HUES6 (cell line): ENCODE data around the gene ERBIN.
"Not testable (repeated sequence)": the region's sequence is repeated elsewhere in the genome, so short reads cannot be mapped to it uniquely, and the experiment has no call there.

Experiments used
- H3K27ac ChIP-seq: 2 replicates; pipeline ENCODE4 v1.7.0; 2013; ENCODE audit warnings: low read depth, mild to moderate bottlenecking, low read length, inconsistent platforms
- H3K27me3 ChIP-seq: 2 replicates; pipeline ENCODE4 v1.6.1; 2013; ENCODE audit warnings: low read length; ENCODE audit not compliant: control insufficient read depth, insufficient read depth
- H3K36me3 ChIP-seq: 2 replicates; pipeline ENCODE4 v1.6.1; 2013; ENCODE audit warnings: low read length; ENCODE audit not compliant: control insufficient read depth, insufficient read depth
- H3K4me1 ChIP-seq: 2 replicates; pipeline ENCODE4 v1.6.1; 2013; ENCODE audit warnings: low read length; ENCODE audit not compliant: control insufficient read depth, insufficient read depth
- H3K4me3 ChIP-seq: 2 replicates; pipeline ENCODE4 v1.5.1; 2013; ENCODE audit warnings: low read depth, low read length
- H3K9ac ChIP-seq: one replicate; pipeline ENCODE4 v1.6.1; 2013; ENCODE audit warnings: mild to moderate bottlenecking, low read length
- H3K9me3 ChIP-seq: 2 replicates; pipeline ENCODE4 v1.6.1; 2013; ENCODE audit warnings: low read depth, low read length; ENCODE audit not compliant: control insufficient read depth, insufficient read depth

The ERBIN gene

DNA sequence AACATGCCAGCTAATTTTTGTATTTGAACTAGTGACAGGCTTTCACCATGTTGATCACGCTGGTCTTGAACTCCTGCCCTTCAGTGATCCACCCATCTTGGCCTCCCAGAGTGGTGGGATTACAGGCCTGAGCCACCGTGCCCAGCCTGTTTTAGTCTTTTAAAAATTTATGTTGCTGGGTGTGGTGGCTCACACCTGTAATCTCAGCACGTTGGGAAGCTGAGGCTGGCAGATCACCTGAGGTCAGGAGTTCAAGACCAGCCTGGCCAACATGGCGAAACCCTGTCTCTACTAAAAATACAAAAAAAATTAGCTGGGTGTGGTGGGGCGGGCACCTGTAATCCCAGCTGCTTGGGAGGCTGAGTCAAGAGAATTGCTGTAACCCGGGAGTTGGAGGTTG, 10.7 kb upstream of the ERBIN start:
- not testable (repeated sequence) for H3K9ac ChIP-seq, H3K9me3 ChIP-seq, H3K36me3 ChIP-seq, H3K4me1 ChIP-seq, H3K27ac ChIP-seq, H3K27me3 ChIP-seq, H3K4me3 ChIP-seq

DNA sequence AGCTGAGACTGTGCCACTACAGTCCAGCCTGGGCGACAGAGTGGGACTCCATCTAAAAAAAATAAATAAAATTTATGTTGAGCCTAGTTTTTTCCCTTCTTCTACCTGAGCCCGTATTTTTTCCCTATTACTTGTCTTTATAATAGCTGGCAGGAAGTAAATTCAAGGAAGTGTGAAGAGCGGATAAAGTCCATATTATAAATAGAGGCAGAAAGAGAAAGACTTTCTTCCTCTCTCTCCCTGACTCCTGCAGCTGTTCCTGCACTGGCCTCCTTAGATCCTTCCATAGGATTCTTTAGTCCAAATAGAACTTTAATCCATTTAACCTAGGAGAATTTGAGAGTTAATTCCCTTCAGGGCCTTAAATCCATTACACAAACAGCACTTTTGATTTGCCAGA, 10.3 kb upstream of the ERBIN start:
- Histone ChIP-seq H3K9me3 (no peaks in the 10 kb centered on the region), H3K9ac (no peak overlapping the region), H3K27me3 (no peaks in the 10 kb centered on the region), H3K4me3 (no peak overlapping the region), H3K4me1 (no peaks in the 10 kb centered on the region), H3K27ac (no peak overlapping the region), H3K36me3 (no peaks in the 10 kb centered on the region)

DNA sequence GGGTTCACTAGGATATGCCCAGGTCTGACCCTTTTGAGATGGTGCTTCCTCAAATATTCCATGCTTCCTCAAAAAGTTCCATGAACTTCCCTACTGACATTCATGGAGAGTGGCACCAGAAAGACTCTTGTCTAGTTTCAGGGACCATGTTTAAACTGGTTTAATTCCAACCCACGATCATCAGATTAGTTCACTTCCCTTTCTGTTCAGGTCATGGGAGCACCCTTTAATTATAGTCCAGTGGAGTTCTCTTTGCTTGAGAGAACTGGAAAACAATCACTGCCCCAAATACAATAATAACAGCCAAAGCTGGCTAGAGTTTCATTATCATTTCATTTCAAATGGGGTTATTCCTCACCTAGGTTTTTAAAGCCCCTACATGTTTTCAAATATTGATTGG, 9.7 kb upstream of the ERBIN start:
- H3K27ac ChIP-seq = no peak overlapping the region
- no peaks in the 10 kb centered on the region for H3K36me3 ChIP-seq
- H3K9me3 ChIP-seq = no peaks in the 10 kb centered on the region
- H3K27me3 ChIP-seq = no peaks in the 10 kb centered on the region
- H3K9ac ChIP-seq = no peak overlapping the region
- no peak overlapping the region for H3K4me3 ChIP-seq
- H3K4me1 ChIP-seq = no peaks in the 10 kb centered on the region

DNA sequence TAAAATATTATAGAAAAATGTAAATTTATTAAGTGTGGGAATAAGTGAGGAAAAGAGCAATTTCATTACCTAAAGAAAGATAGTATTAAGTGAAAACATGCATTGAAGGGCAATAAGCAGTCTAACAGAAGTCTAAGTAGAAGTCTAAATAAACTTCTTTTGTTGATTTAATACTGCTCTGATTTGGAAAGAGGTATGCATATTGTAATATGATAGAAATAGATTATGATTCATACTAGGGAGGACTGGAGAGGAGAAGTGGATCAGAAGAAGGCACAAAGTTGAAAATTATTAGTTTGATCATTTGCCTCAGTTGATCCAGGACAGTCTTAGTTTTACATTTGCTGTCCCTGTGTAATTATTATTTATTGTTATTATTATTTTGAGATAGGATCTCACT, 6.6 kb upstream of the ERBIN start:
- H3K4me1 ChIP-seq = no peaks in the 10 kb centered on the region
- no peaks in the 10 kb centered on the region for H3K9me3 ChIP-seq
- no peak overlapping the region for H3K27ac ChIP-seq
- no peak overlapping the region for H3K9ac ChIP-seq
- peaks cover 21% of the 10 kb centered on the region for H3K27me3 ChIP-seq
- no peaks in the 10 kb centered on the region for H3K36me3 ChIP-seq
- no peak overlapping the region for H3K4me3 ChIP-seq

DNA sequence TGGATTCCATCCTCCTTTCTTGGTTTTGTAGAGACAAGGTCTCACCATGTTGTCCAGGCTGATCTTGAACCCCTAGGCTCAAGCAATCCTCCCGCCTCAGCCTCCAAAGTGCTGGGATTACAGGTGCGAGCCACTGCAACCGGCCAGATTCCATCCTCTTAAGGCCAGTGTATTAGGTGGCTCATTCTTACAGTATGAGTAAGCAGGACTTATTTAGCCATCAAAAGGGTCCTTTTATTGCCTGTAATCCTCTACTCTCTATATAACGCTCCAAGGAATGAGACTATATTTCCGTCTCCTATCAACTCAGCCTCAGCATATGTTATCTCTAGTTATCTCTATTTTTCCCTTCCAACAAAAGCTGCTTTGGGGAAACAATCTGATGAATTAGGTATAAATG, 3.0 kb upstream of the ERBIN start:
- no peak overlapping the region for H3K4me3 ChIP-seq
- no peaks in the 10 kb centered on the region for H3K9me3 ChIP-seq
- H3K36me3 ChIP-seq = no peaks in the 10 kb centered on the region
- no peak overlapping the region for H3K9ac ChIP-seq
- H3K27ac ChIP-seq = no peak overlapping the region
- peaks cover 23% of the 10 kb centered on the region for H3K27me3 ChIP-seq
- H3K4me1 ChIP-seq = no peaks in the 10 kb centered on the region

DNA sequence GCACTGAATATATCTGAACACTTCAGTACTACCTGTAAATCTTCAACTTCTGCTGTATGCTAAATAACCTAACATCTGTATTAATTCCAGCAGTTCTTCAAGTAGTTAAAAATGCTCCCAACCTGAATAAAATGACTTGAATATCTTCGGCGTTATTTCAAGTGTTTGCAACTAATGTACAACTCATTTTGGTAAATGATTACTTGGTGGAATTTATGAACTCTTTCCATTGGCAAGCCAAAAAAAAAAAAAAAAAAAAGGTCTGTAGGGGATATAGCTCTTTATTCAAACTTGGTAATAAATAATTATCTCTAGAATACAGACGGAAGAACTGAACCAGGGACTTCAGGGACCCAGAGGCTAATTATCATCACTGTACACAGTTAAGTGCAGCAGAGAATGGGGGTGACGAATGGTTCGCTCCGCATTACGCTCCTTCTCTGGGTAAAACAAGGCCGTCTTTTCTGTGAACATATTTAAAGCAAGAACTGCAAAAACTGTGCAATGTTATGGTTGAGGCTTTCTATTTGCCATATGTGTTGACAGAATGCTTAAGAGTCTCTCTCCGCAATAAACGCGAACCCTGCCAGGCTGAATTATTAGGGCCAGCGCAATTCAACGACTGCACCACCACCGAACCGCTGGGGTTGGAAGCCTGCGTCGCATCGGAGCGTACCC, 1.9 kb upstream of the ERBIN start:
- H3K4me1 ChIP-seq = no peaks in the 10 kb centered on the region

DNA sequence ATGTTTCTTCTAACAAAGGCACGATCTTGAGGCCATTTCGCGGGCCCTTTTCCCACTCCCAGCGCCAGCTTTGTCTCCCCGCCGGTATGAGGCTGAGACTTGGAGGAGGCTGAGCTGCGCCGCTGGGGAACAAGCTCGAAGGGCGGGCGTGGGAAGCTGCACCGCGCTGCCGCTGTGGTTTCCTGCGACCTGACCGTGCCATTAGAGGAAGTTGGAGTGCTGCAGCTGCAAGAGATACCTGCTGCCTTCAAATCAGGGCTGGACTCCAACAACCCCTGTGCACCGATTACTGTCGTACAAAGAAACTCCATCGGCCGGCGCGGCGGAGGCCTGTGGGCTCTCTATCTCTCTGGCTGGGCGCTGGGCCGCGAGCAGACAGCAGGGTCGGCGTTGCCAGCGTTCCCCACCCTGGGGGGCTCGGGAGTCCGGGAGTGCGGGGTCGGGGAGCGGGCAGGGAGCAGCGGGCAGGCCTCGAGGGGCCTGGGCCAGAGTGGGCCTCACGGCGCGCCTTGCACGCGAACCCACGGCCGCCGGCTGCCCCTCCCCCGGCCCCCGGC, 1.3 kb upstream of the ERBIN start:
- Histone ChIP-seq H3K4me3 (peak overlapping the region; percentile 65), H3K27me3 (peaks cover 23% of the 10 kb centered on the region), H3K9ac (peak overlapping the region; percentile 86), H3K27ac (peak overlapping the region; percentile 11; the same call in 1 of the 2 replicates), H3K36me3 (0 out of 2 replicates have a peak, but pooled peaks cover 4% of the 10 kb centered on the region), H3K9me3 (no peaks in the 10 kb centered on the region), H3K4me1 (0 out of 2 replicates have a peak, but pooled peaks cover 3% of the 10 kb centered on the region)

More for the DNA sequence above, 1.9 kb upstream of the ERBIN start:
- Histone ChIP-seq H3K36me3 (no peaks in the 10 kb centered on the region), H3K4me3 (peak overlapping the region; percentile 65), H3K27me3 (peaks cover 23% of the 10 kb centered on the region), H3K9ac (peak overlapping the region; percentile 86), H3K27ac (no peak overlapping the region; the same call in 1 of the 2 replicates), H3K9me3 (no peaks in the 10 kb centered on the region)

DNA sequence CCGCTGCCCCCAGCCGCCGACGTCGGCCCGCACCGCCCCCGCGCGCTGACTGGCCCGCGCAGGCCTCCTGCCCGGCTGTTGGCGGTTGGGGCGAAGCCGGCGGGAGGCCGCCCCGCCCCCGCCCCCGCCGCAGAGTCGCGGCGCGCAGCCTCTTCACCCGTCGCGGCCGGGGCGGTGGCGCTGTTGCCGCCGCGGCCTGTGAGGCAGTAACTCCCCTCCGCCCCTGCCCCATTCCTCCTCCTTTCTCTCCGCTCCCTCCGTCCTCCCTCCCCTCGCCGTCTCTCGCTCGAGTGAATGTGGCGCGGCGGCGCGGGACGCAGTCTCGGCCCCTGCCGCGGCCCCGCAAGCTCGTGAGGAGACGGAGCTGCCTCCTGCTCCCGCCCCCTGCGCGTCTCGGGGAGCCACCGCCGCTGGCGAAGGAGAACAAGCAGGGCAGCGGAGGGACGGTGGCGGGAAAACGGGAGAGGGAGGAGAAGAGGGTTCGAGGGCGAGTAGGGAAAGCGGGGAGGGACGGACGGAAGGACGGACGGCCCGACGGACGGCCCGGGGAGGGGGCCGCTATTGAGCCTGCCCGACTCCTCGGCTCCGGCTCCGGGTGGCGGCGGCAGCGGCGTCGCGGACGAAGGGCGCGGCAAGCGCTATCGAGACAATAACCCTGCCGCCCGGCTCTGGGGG, 637 bp upstream of the ERBIN start:
- peak overlapping the region; percentile 94 for H3K27ac ChIP-seq
- peaks cover 23% of the 10 kb centered on the region for H3K27me3 ChIP-seq
- H3K36me3 ChIP-seq = 0 out of 2 replicates have a peak, but pooled peaks cover 4% of the 10 kb centered on the region
- H3K9me3 ChIP-seq = no peaks in the 10 kb centered on the region
- peak overlapping the region; percentile 99 for H3K9ac ChIP-seq
- peaks cover 3% of the 10 kb centered on the region; the same call in 1 of the 2 replicates for H3K4me1 ChIP-seq
- H3K4me3 ChIP-seq = peak overlapping the region; percentile 92

DNA sequence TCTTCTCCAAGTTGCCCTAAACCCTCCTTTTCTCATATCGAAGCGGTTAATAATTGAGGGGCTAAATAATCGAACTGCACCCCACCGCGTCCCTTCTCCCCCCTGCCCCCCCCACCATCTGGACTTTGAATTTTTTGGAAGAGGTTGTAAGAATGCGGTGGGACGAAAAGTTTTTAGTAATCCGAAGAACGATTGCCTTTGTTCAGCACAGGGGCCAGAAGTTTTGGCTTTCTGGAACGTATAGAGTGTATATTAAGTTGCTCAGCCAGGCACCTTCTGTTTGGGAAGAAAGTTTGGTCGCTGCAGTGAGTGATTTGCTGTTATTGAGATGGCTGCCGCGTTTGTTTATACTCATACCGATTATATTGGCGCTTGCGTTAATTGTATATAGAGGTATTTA, 518 bp downstream of the ERBIN start:
- Histone ChIP-seq H3K4me1 (peaks cover 8% of the 10 kb centered on the region; the same call in 1 of the 2 replicates), H3K9me3 (no peaks in the 10 kb centered on the region), H3K9ac (peak overlapping the region; percentile 99), H3K4me3 (peak overlapping the region; percentile 92), H3K27ac (peak overlapping the region; percentile 94; the same call in 1 of the 2 replicates), H3K27me3 (peaks cover 23% of the 10 kb centered on the region), H3K36me3 (0 out of 2 replicates have a peak, but pooled peaks cover 4% of the 10 kb centered on the region)

DNA sequence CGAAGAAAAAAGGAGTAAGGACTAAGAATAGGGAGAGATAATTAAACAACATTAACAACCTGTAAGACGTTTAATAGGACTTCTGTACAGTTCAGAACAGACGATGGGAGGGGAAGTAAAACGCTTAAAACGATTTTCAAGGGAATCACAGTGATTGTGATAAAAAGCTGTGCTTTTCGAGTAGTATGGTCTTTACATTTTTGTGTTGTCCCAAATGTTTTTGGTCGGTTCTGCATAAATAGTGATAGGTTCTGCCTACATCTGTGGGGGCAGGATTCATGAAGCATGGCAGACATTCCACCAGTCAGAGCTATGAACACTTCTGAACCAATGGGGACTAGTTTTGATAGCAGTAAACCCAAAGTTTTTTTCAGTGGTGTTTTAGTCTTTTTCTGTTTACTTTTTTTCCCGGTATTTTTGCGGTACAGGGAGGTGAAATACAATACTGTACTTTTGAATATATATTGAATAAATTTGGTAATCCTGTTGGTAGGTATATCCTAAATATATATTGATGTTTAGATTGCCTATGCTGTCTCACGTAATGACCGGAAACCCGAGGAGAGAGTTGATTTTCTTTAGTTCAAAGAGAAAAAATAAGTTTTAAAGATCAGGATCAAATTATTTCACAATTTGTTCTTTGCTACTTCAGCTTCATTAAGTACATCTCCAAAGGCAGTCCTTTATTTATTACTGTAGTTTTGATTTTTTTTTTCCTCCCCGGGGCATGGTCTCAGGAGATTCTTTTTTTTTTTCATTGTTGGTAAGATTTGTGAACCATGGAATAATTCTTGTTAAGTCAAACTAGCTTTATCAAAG, 1.3 kb downstream of the ERBIN start:
- Histone ChIP-seq H3K4me3 (peak overlapping the region; percentile 92), H3K4me1 (peaks cover 8% of the 10 kb centered on the region; the same call in 1 of the 2 replicates), H3K27ac (peak overlapping the region; percentile 94; the same call in 1 of the 2 replicates), H3K9ac (peak overlapping the region; percentile 99), H3K9me3 (no peaks in the 10 kb centered on the region), H3K36me3 (0 out of 2 replicates have a peak, but pooled peaks cover 4% of the 10 kb centered on the region), H3K27me3 (peaks cover 22% of the 10 kb centered on the region)
